ENCODE data around the gene HMMR.
"Not testable (repeated sequence)": the region's sequence is repeated elsewhere in the genome, so short reads cannot be mapped to it uniquely, and the experiment has no call there.

Gene HMMR

GRCh38 chr5:163506726-163507125, 46.3 kb downstream of the HMMR start:
- Histone ChIP-seq H3K9ac (ENCODE audit: low read depth, low read length) (peak overlapping the region; percentile 89; the same call in 1 of the 2 replicates), H3K9me3 (ENCODE audit: control insufficient read depth, insufficient read depth, low read length) (no peaks in the 10 kb centered on the region), H3K36me3 (ENCODE audit: insufficient read depth, low read length) (peaks cover 1% of the 10 kb centered on the region; the same call in 1 of the 2 replicates), H3K4me1 (ENCODE audit: insufficient read depth, low read length) (peaks cover 10% of the 10 kb centered on the region)

- Histone ChIP-seq H3K9ac (ENCODE audit: low read depth, low read length) (peak overlapping the region; percentile 10), H3K36me3 (ENCODE audit: insufficient read depth, low read length) (peaks cover 20% of the 10 kb centered on the region), H3K4me1 (ENCODE audit: insufficient read depth, low read length) (peaks cover 10% of the 10 kb centered on the region), H3K9me3 (ENCODE audit: control insufficient read depth, insufficient read depth, low read length) (no peaks in the 10 kb centered on the region)
These were observed 48.3 kb downstream of the HMMR start for GRCh38 chr5:163508753-163509152.

- Histone ChIP-seq H3K9me3 (ENCODE audit: control insufficient read depth, insufficient read depth, low read length) (no peaks in the 10 kb centered on the region), H3K4me1 (ENCODE audit: insufficient read depth, low read length) (peaks cover 10% of the 10 kb centered on the region), H3K9ac (ENCODE audit: low read depth, low read length) (peak overlapping the region; percentile 10), H3K36me3 (ENCODE audit: insufficient read depth, low read length) (peaks cover 21% of the 10 kb centered on the region)
These were observed 49.0 kb downstream of the HMMR start for GRCh38 chr5:163509291-163509951.

GRCh38 chr5:163512526-163512925, 52.1 kb downstream of the HMMR start:
- Histone ChIP-seq H3K36me3 (ENCODE audit: insufficient read depth, low read length) (peaks cover 37% of the 10 kb centered on the region), H3K9ac (ENCODE audit: low read depth, low read length) (no peak overlapping the region), H3K4me1 (ENCODE audit: insufficient read depth, low read length) (peaks cover 10% of the 10 kb centered on the region; the same call in 1 of the 2 replicates)

GRCh38 chr5:163525096-163525495, 64.7 kb downstream of the HMMR start:
- H3K36me3 ChIP-seq (ENCODE audit: insufficient read depth, low read length) = no peaks in the 10 kb centered on the region
- no peaks in the 10 kb centered on the region for H3K4me1 ChIP-seq (ENCODE audit: insufficient read depth, low read length)
- no peaks in the 10 kb centered on the region; the same call in 1 of the 2 replicates for H3K9me3 ChIP-seq (ENCODE audit: control insufficient read depth, insufficient read depth, low read length)
- no peak overlapping the region for H3K9ac ChIP-seq (ENCODE audit: low read depth, low read length)

More at GRCh38 chr5:163512526-163512925, 52.1 kb downstream of the HMMR start:
- no peaks in the 10 kb centered on the region for H3K9me3 ChIP-seq (ENCODE audit: control insufficient read depth, insufficient read depth, low read length)

GRCh38 chr5:163529698-163530097, 69.3 kb downstream of the HMMR start:
- no peaks in the 10 kb centered on the region for H3K36me3 ChIP-seq (ENCODE audit: insufficient read depth, low read length)
- H3K9ac ChIP-seq (ENCODE audit: low read depth, low read length) = no peak overlapping the region
- H3K9me3 ChIP-seq (ENCODE audit: control insufficient read depth, insufficient read depth, low read length) = no peaks in the 10 kb centered on the region; the same call in 1 of the 2 replicates

GRCh38 chr5:163531272-163531671, 70.8 kb downstream of the HMMR start:
- peaks cover 27% of the 10 kb centered on the region for H3K4me1 ChIP-seq (ENCODE audit: insufficient read depth, low read length)
- H3K9ac ChIP-seq (ENCODE audit: low read depth, low read length) = no peak overlapping the region
- H3K9me3 ChIP-seq (ENCODE audit: control insufficient read depth, insufficient read depth, low read length) = no peaks in the 10 kb centered on the region; the same call in 1 of the 2 replicates

More at GRCh38 chr5:163529698-163530097, 69.3 kb downstream of the HMMR start:
- peaks cover 20% of the 10 kb centered on the region; the same call in 1 of the 2 replicates for H3K4me1 ChIP-seq (ENCODE audit: insufficient read depth, low read length)

GRCh38 chr5:163532171-163533084, 72.0 kb downstream of the HMMR start:
- Histone ChIP-seq H3K36me3 (ENCODE audit: insufficient read depth, low read length) (no peaks in the 10 kb centered on the region), H3K9ac (ENCODE audit: low read depth, low read length) (no peak overlapping the region), H3K9me3 (ENCODE audit: control insufficient read depth, insufficient read depth, low read length) (no peaks in the 10 kb centered on the region; the same call in 1 of the 2 replicates), H3K4me1 (ENCODE audit: insufficient read depth, low read length) (peaks cover 27% of the 10 kb centered on the region)

More at GRCh38 chr5:163531272-163531671, 70.8 kb downstream of the HMMR start:
- H3K36me3 ChIP-seq (ENCODE audit: insufficient read depth, low read length) = no peaks in the 10 kb centered on the region

GRCh38 chr5:163533223-163533622, 72.8 kb downstream of the HMMR start:
- no peaks in the 10 kb centered on the region for H3K9me3 ChIP-seq (ENCODE audit: control insufficient read depth, insufficient read depth, low read length)
- H3K9ac ChIP-seq (ENCODE audit: low read depth, low read length) = no peak overlapping the region
- H3K36me3 ChIP-seq (ENCODE audit: insufficient read depth, low read length) = no peaks in the 10 kb centered on the region
- H3K4me1 ChIP-seq (ENCODE audit: insufficient read depth, low read length) = peaks cover 27% of the 10 kb centered on the region

- peaks cover 27% of the 10 kb centered on the region for H3K4me1 ChIP-seq (ENCODE audit: insufficient read depth, low read length)
- H3K36me3 ChIP-seq (ENCODE audit: insufficient read depth, low read length) = no peaks in the 10 kb centered on the region
- H3K9ac ChIP-seq (ENCODE audit: low read depth, low read length) = no peak overlapping the region
- no peaks in the 10 kb centered on the region for H3K9me3 ChIP-seq (ENCODE audit: control insufficient read depth, insufficient read depth, low read length)
These were observed 74.2 kb downstream of the HMMR start for GRCh38 chr5:163534492-163535094.

- Histone ChIP-seq H3K36me3 (ENCODE audit: insufficient read depth, low read length) (no peaks in the 10 kb centered on the region), H3K4me1 (ENCODE audit: insufficient read depth, low read length) (peaks cover 27% of the 10 kb centered on the region), H3K9me3 (ENCODE audit: control insufficient read depth, insufficient read depth, low read length) (no peaks in the 10 kb centered on the region), H3K9ac (ENCODE audit: low read depth, low read length) (no peak overlapping the region)
These were observed 74.9 kb downstream of the HMMR start for GRCh38 chr5:163535290-163535689.

GRCh38 chr5:163536442-163536841, 76.0 kb downstream of the HMMR start:
- not testable (repeated sequence) for H3K36me3 ChIP-seq (ENCODE audit: insufficient read depth, low read length); H3K9me3 ChIP-seq (ENCODE audit: control insufficient read depth, insufficient read depth, low read length); H3K9ac ChIP-seq (ENCODE audit: low read depth, low read length)
- peaks cover 27% of the 10 kb centered on the region for H3K4me1 ChIP-seq (ENCODE audit: insufficient read depth, low read length)

GRCh38 chr5:163540696-163541095, 80.3 kb downstream of the HMMR start:
- peaks cover 4% of the 10 kb centered on the region; the same call in 1 of the 2 replicates for H3K4me1 ChIP-seq (ENCODE audit: insufficient read depth, low read length)

More at GRCh38 chr5:163540696-163541095, 80.3 kb downstream of the HMMR start:
- H3K9ac ChIP-seq (ENCODE audit: low read depth, low read length) = no peak overlapping the region
- H3K36me3 ChIP-seq (ENCODE audit: insufficient read depth, low read length) = no peaks in the 10 kb centered on the region
- no peaks in the 10 kb centered on the region for H3K9me3 ChIP-seq (ENCODE audit: control insufficient read depth, insufficient read depth, low read length)

All from ES-I3 (cell line).